Stomach smooth muscle (tissue), 2 donors: ENCODE results near the gene AMD1.

Experiments
- H3K27ac ChIP-seq: one replicate; pipeline ENCODE4 v1.7.0; 2013; ENCODE audit warnings: mild to moderate bottlenecking, low read length, inconsistent platforms
- H3K27me3 ChIP-seq, 2 donors: one replicate each; pipeline ENCODE4 v1.7.0; 2013; ENCODE audit warnings: low read length in 2 of 2; ENCODE audit not compliant: insufficient read depth in 2 of 2, control insufficient read depth in 1 of 2
- H3K36me3 ChIP-seq, 2 donors: one replicate each; pipeline ENCODE4 v1.7.0; 2013; ENCODE audit warnings: low read length in 2 of 2; ENCODE audit not compliant: control insufficient read depth in 2 of 2, insufficient read depth in 2 of 2
- H3K4me1 ChIP-seq: one replicate; pipeline ENCODE4 v1.7.0; 2013; ENCODE audit warnings: low read length; ENCODE audit not compliant: control insufficient read depth, insufficient read depth
- H3K4me3 ChIP-seq, 2 donors: one replicate each; pipeline ENCODE4 v1.7.0; 2013; ENCODE audit warnings: low read length in 2 of 2
- H3K9ac ChIP-seq, 2 donors: one replicate each; pipeline ENCODE4 v1.7.0; 2013; ENCODE audit warnings: low read length in 2 of 2, mild to moderate bottlenecking in 1 of 2
- H3K9me3 ChIP-seq, 2 donors: one replicate each; pipeline ENCODE4 v1.7.0; 2013; ENCODE audit warnings: low read length in 2 of 2; ENCODE audit not compliant: control insufficient read depth in 2 of 2
- donor health status: healthy.
- donor health status: Pancreatic carcinoma.

The AMD1 gene

GRCh38 chr6:110939429-110940200 lies 65.0 kb downstream of the AMD1 start:
- Histone ChIP-seq H3K9ac (no peak overlapping the region), H3K4me3 (no peak overlapping the region), H3K27ac (no peak overlapping the region), H3K27me3 (no peaks in the 10 kb centered on the region), H3K4me1 (no peaks in the 10 kb centered on the region), H3K9me3 (no peaks in the 10 kb centered on the region), H3K36me3 (no peaks in the 10 kb centered on the region)

DNA sequence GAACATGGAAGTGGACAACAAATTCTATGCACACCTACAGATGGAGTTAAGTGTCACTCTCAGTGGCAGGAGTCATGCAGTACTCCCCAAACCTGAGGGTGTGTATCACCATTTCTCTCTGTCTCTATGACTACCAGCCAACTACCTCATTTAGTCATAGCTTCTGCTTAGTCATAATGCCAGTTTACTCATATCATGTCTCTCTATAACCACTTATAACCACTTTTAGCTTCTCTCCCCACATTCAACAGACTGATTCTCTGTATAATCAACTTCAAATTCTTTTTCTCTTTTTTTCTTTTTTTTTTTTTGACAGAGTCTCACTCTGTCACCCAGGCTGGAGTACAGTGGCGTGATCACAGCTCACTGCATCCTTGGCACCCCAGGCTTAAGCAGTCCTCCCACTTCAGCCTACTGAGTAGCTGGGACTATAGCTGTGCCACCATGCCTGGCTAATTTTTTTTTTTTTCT lies 70.1 kb downstream of the AMD1 start:
- Histone ChIP-seq H3K9ac (no peak overlapping the region), H3K27me3 (no peaks in the 10 kb centered on the region), H3K36me3 (no peaks in the 10 kb centered on the region), H3K9me3 (no peaks in the 10 kb centered on the region), H3K27ac (no peak overlapping the region), H3K4me1 (no peaks in the 10 kb centered on the region), H3K4me3 (no peak overlapping the region)
